ENCODE measurements around the gene SREBF2. TPM values are rescaled to one million over a fixed set of nuclear protein-coding genes. Genes with fewer than 3 reads are reported as not detected.

SREBF2 gene
- total RNA-seq, 3 donors from 2014 or later, result 20.8 to 33.5 (median 32.1) TPM

DNA sequence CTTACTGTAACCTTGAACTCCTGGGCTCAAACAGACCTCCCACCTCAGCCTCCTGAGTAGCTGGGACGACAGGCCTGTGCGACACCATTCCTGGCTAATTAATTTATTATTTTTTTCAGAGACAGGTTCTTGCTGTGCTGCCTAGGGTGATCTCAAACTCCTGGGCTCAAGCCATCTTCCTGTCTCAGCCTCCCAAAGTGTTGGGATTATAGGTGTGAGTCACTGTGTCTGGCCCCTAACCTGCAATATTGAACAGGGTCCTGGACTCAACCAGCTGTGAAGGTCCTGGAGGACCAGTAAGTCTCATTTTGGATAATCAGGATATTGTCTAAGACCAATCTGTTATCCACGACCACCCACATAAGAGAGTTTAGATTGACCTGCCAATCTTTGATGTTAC is 17.2 kb upstream of the SREBF2 start:
- intact Hi-C loops (cut with DNase I; ENCODE audit: low total_unique reads), result no loop called here

GRCh38 chr22:41816241-41816640 is 16.7 kb upstream of the SREBF2 start:
- no peaks in the 10 kb centered on the region for H3K27me3 ChIP-seq
- H3K4me3 ChIP-seq, result no peak overlapping the region
- no peaks in the 10 kb centered on the region for H3K36me3 ChIP-seq
- H3K9me3 ChIP-seq, result no peaks in the 10 kb centered on the region
- H3K27ac ChIP-seq, result no peak overlapping the region
- no peaks in the 10 kb centered on the region for H3K4me1 ChIP-seq
- no peak for DNase-seq (ENCODE audit: low spot score in 2 of 2)
- TF ChIP-seq CTCF (IDR thresholded peaks at IDR 0.05) (no peak), POLR2AphosphoS5 (IDR thresholded peaks at IDR 0.05) (no peak), POLR2A (IDR thresholded peaks at IDR 0.05) (no peak)
- intact Hi-C loops (cut with DNase I; ENCODE audit: low total_unique reads), result no loop called here

More for the DNA sequence above, 17.2 kb upstream of the SREBF2 start:
- H3K36me3 ChIP-seq, result no peaks in the 10 kb centered on the region
- H3K4me1 ChIP-seq, result no peaks in the 10 kb centered on the region
- H3K9me3 ChIP-seq, result no peaks in the 10 kb centered on the region
- no peaks in the 10 kb centered on the region for H3K27me3 ChIP-seq
- H3K27ac ChIP-seq, result no peak overlapping the region
- H3K4me3 ChIP-seq, result no peak overlapping the region
- DNase-seq (ENCODE audit: low spot score in 2 of 2), result no peak
- TF ChIP-seq POLR2A (IDR thresholded peaks at IDR 0.05) (no peak), POLR2AphosphoS5 (IDR thresholded peaks at IDR 0.05) (no peak), CTCF (IDR thresholded peaks at IDR 0.05) (no peak)

- no peaks in the 10 kb centered on the region for H3K4me1 ChIP-seq
- TF ChIP-seq POLR2A (IDR thresholded peaks at IDR 0.05) (no peak), CTCF (IDR thresholded peaks at IDR 0.05) (no peak), POLR2AphosphoS5 (IDR thresholded peaks at IDR 0.05) (no peak)
- no peak for DNase-seq (ENCODE audit: low spot score in 2 of 2)
- H3K4me3 ChIP-seq, result no peak overlapping the region
- H3K36me3 ChIP-seq, result no peaks in the 10 kb centered on the region
- no peak overlapping the region for H3K27ac ChIP-seq
- intact Hi-C loops (cut with DNase I; ENCODE audit: low total_unique reads), result no loop called here
- no peaks in the 10 kb centered on the region for H3K27me3 ChIP-seq
- H3K9me3 ChIP-seq, result no peaks in the 10 kb centered on the region
These were observed 16.0 kb upstream of the SREBF2 start for GRCh38 chr22:41816871-41817270.

DNA sequence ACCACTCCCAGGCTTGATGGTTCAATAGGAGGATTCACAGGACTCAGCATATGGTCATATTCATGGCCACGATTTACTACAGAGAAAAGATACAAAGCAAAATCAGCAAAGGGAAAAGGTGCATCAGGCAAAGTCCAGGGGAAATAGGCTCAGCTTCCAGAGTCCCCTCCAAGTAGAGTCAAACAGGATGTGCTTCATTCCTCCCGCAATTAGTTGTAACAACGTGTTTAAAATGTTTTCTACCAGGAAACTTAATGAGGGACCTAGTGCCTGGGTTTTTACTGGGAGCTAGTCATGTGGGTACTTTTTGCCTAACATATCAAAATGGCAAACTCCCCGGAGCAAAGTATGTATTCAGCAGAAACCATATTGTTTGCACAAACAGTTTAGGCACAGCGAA is 14.9 kb upstream of the SREBF2 start:
- Histone ChIP-seq H3K4me1 (no peaks in the 10 kb centered on the region), H3K9me3 (no peaks in the 10 kb centered on the region), H3K4me3 (no peak overlapping the region), H3K27ac (no peak overlapping the region), H3K27me3 (no peaks in the 10 kb centered on the region), H3K36me3 (no peaks in the 10 kb centered on the region)
- intact Hi-C loops (cut with DNase I; ENCODE audit: low total_unique reads), result no loop called here
- DNase-seq (ENCODE audit: low spot score in 2 of 2), result no peak
- TF ChIP-seq POLR2AphosphoS5 (IDR thresholded peaks at IDR 0.05) (no peak), POLR2A (IDR thresholded peaks at IDR 0.05) (no peak), CTCF (IDR thresholded peaks at IDR 0.05) (no peak)

GRCh38 chr22:41818596-41818995 is 14.3 kb upstream of the SREBF2 start:
- no peak for DNase-seq (ENCODE audit: low spot score in 2 of 2)
- intact Hi-C loops (cut with DNase I; ENCODE audit: low total_unique reads), result no loop called here
- H3K27me3 ChIP-seq, result no peaks in the 10 kb centered on the region

More at GRCh38 chr22:41818596-41818995, 14.3 kb upstream of the SREBF2 start:
- Histone ChIP-seq H3K4me1 (no peaks in the 10 kb centered on the region), H3K9me3 (no peaks in the 10 kb centered on the region), H3K36me3 (no peaks in the 10 kb centered on the region), H3K27ac (no peak overlapping the region), H3K4me3 (no peak overlapping the region)
- TF ChIP-seq POLR2AphosphoS5 (IDR thresholded peaks at IDR 0.05), result no peak
- no peak for TF ChIP-seq POLR2A (IDR thresholded peaks at IDR 0.05)
- TF ChIP-seq CTCF (IDR thresholded peaks at IDR 0.05), result no peak
